GM12892 (cell line): Measurements from ENCODE around the gene WNT3.

Source experiments
- POLR2A ChIP-seq: IDR thresholded peaks from 2 replicates; pipeline ENCODE4 v1.6.1; 2011; ENCODE audit warnings: low read depth, low read length, control low read depth
- TAF1 ChIP-seq: IDR thresholded peaks from 2 replicates; pipeline ENCODE4 v1.6.1; 2011; ENCODE audit warnings: low read depth, mild to moderate bottlenecking, control low read depth, low read length, borderline replicate concordance

GRCh38 chr17:46730679-46731078 lies 87.8 kb downstream of the WNT3 start:
- TF ChIP-seq POLR2A (no peak), TAF1 (no peak)
